Kidney (tissue), 14 donors: ENCODE measurements around the gene ADAMTS13. TPM values are rescaled to one million over a fixed set of nuclear protein-coding genes. Genes with fewer than 3 reads are reported as not detected.
A peak's percentile ranks its signal among the peaks of the same experiment; 100 is the strongest.

Source experiments
- DNase-seq, 5 donors: peaks; one replicate each; pipeline ENCODE4 v3.0.0-alpha.2; 2013 to 2020
- FAIRE-seq: peaks from 2 replicates; lab custom pipeline; 2012; peaks lifted over from hg19 to GRCh38; lab: Jason Lieb, UNC
- H3K27ac ChIP-seq, 2 donors: one replicate each; pipeline ENCODE4 v1.7.0; 2013; ENCODE audit warnings: low read depth in 2 of 2, low read length in 2 of 2, inconsistent platforms in 1 of 2
- H3K27me3 ChIP-seq: one replicate; pipeline ENCODE4 v1.7.1; 2013; ENCODE audit warnings: low read length, inconsistent platforms; ENCODE audit not compliant: control insufficient read depth, insufficient read depth
- H3K36me3 ChIP-seq, 3 donors: one replicate each; pipeline versions ENCODE4 v1.7.0 to v1.7.1; 2013; ENCODE audit warnings: low read length in 3 of 3, control low read depth in 1 of 3, inconsistent platforms in 1 of 3; ENCODE audit not compliant: insufficient read depth in 3 of 3, control insufficient read depth in 2 of 3
- H3K4me1 ChIP-seq, 3 donors: one replicate each; pipeline versions ENCODE4 v1.7.0 to v1.7.1; 2013; ENCODE audit warnings: low read length in 3 of 3, inconsistent platforms in 1 of 3, low read depth in 1 of 3; ENCODE audit not compliant: control insufficient read depth in 2 of 3, insufficient read depth in 2 of 3
- H3K4me3 ChIP-seq, 3 donors: one replicate each; pipeline versions ENCODE4 v1.7.0 to v1.8.1; 2013; ENCODE audit warnings: low read length in 3 of 3, control low read depth in 1 of 3, inconsistent platforms in 1 of 3
- H3K9ac ChIP-seq, 3 donors: one replicate each; pipeline versions ENCODE4 v1.7.0 to v1.7.1; 2013; ENCODE audit warnings: low read length in 3 of 3, control low read depth in 1 of 3, inconsistent platforms in 1 of 3
- H3K9me3 ChIP-seq, 3 donors: one replicate each; pipeline versions ENCODE4 v1.7.0 to v1.7.1; 2013; ENCODE audit warnings: low read length in 3 of 3, control low read depth in 1 of 3, inconsistent platforms in 1 of 3; ENCODE audit not compliant: control insufficient read depth in 2 of 3, insufficient read depth in 1 of 3
- CTCF ChIP-seq: IDR thresholded peaks from 3 replicates; pipeline ENCODE4 v1.5.1; 2012; ENCODE audit warnings: mild to moderate bottlenecking, moderate library complexity, borderline replicate concordance; ENCODE audit not compliant: insufficient read depth; ENCODE audit errors: extremely low read depth
- intact Hi-C: fragments of 100-400 bp; cut with DNase I; formaldehyde crosslinking; loops from one replicate; pipeline ENCODE4 v1.11.1; 2022
- polyA plus RNA-seq: library from polyadenylated mRNA; stranded (reverse); fragments of 350-450 nt; fragmentation: Illumina TruSeq; extraction: RNeasy Lipid Tissue Mini Kit (QIAGEN cat#74804); gene quantifications from one replicate; pipeline ENCODE4 v1.2.3, GENCODE V29; 2014; ENCODE audit warnings: low read depth, low replicate concordance; ENCODE audit not compliant: insufficient read depth
- total RNA-seq: library from RNA; stranded (reverse); fragmentation: NEBNext Ultra II Directional; extraction: Animal tissue kit (Norgen Biotek cat#: 25700); gene quantifications from one replicate; pipeline ENCODE4 v1.2.1, GENCODE V29; 2021
- donor health status: control.
- donor health status: control.
- donor health status: control.
- donor health status: control.
- donor health status: control.
- donor health status: DM: yes; HTN: yes; CAD: no.
- donor health status: Normal renal cell carcinoma (clear cell type).

The ADAMTS13 gene
- total and polyA plus RNA-seq, 2 donors from 2014 or later, result 3.1 to 3.6 TPM

DNA sequence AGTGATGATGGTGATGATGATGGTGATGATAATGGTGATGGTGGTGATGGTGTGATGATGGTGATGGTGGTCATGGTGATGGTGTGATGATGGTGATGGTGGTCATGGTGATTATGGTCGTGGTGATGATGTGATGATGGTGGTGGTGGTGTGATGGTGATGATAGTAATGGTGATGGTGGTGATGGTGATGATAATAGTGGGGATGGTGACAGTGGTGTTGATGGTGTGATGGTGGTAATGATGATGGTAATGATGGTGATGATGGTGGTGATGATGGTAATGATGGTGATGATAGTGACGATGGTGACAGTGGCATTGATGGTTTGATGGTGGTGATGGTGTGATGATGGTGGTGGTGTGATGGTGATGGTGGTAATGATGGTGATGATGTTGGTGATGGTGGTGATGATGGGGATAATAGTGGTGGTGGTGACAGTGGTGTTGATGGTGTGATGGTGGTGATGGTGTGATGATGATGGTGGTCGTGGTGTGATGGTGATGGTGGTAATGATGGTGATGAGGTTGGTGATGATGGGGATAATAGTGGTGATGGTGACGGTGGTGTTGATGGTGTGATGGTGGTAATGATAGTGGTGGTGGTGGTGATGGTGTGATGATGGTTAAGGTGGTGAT, 39.5 kb upstream of the ADAMTS13 start:
- Histone ChIP-seq H3K36me3 (peaks cover 0 to 3% (median 0%) of the 10 kb centered on the region in 3 donors), H3K4me3 (no peak overlapping the region), H3K9me3 (peaks cover 0 to 4% (median 3%) of the 10 kb centered on the region in 3 donors), H3K4me1 (no peaks in the 10 kb centered on the region), H3K27me3 (no peaks in the 10 kb centered on the region), H3K9ac (no peak overlapping the region), H3K27ac (no peak overlapping the region)
- DNase-seq (no peak), FAIRE-seq (no peak)
- TF ChIP-seq CTCF, result no peak
- intact Hi-C loops, result no loop called here

DNA sequence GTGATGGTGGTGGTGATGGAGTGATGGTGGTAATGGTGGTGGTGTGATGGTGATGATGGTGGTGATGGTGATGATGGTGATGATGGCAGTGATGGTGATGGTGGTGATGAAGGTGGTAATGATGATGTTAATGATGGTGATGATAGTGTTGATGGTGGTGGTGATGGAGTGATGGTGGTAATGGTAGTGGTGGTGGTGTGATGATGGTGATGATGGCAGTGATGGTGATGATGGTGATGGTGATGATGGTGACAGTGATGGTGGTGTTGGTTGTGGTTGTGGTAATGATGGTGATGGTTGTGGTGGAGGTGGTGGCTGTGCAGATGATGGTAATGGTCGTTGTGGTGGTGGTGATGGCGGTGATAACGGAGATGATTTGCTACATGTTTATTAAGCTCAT, 38.7 kb upstream of the ADAMTS13 start:
- Histone ChIP-seq H3K27me3 (no peaks in the 10 kb centered on the region), H3K4me3 (peak overlapping the region in 1 of 3 donors; percentile 24), H3K4me1 (no peaks in the 10 kb centered on the region), H3K9me3 (peaks cover 0 to 4% (median 0%) of the 10 kb centered on the region in 3 donors), H3K36me3 (peaks cover 0 to 3% (median 0%) of the 10 kb centered on the region in 3 donors), H3K27ac (no peak overlapping the region), H3K9ac (no peak overlapping the region)
- TF ChIP-seq CTCF, result no peak
- DNase-seq (no peak), FAIRE-seq (no peak)
- intact Hi-C loops, result no loop called here

GRCh38 chr9:133384736-133385321, 37.3 kb upstream of the ADAMTS13 start:
- H3K9me3 ChIP-seq, result peaks cover 0 to 4% (median 0%) of the 10 kb centered on the region in 3 donors
- H3K4me3 ChIP-seq, result no peak overlapping the region
- intact Hi-C loops, result no loop called here
- no peaks in the 10 kb centered on the region for H3K27me3 ChIP-seq
- TF ChIP-seq CTCF, result no peak
- FAIRE-seq (no peak), DNase-seq (no peak)
- H3K9ac ChIP-seq, result no peak overlapping the region
- no peak overlapping the region for H3K27ac ChIP-seq
- H3K4me1 ChIP-seq, result no peaks in the 10 kb centered on the region
- peaks cover 0 to 3% (median 0%) of the 10 kb centered on the region in 3 donors for H3K36me3 ChIP-seq
